Left ventricle myocardium inferior (tissue), 1 donor: Measurements from ENCODE around the gene SRMS. TPM values are rescaled to one million over a fixed set of nuclear protein-coding genes. Genes with fewer than 3 reads are reported as not detected.
"Not testable (repeated sequence)": the region's sequence is repeated elsewhere in the genome, so short reads cannot be mapped to it uniquely, and the experiment has no call there.

Source experiments
- DNase-seq: peaks from one replicate; pipeline ENCODE4 v3.0.0-alpha.2; 2020
- H3K27ac ChIP-seq: fragments of 200-600 bp; replicated peaks from 2 replicates; pipeline ENCODE4 v1.8.0; 2021
- H3K27me3 ChIP-seq: fragments of 200-600 bp; 2 replicates; pipeline ENCODE4 v1.8.0; 2021; ENCODE audit warnings: low read depth
- H3K36me3 ChIP-seq: fragments of 200-600 bp; 2 replicates; pipeline ENCODE4 v1.8.0; 2021
- H3K4me1 ChIP-seq: fragments of 200-600 bp; 2 replicates; pipeline ENCODE4 v1.8.0; 2021
- H3K4me3 ChIP-seq: fragments of 200-600 bp; 2 replicates; pipeline ENCODE4 v1.8.0; 2021; ENCODE audit warnings: mild to moderate bottlenecking, moderate library complexity
- H3K9me3 ChIP-seq: fragments of 200-600 bp; replicated peaks from 2 replicates; pipeline ENCODE4 v1.8.0; 2021
- CTCF ChIP-seq: fragments of 200-600 bp; IDR thresholded peaks from 2 replicates; pipeline ENCODE4 v1.8.0; 2021; ENCODE audit warnings: antibody characterized with exemption, mild to moderate bottlenecking, borderline replicate concordance
- intact Hi-C: fragments of 100-400 bp; cut with micrococcal nuclease; formaldehyde crosslinking; loops from one replicate; pipeline ENCODE4 v1.11.0; 2022
- total RNA-seq: library from RNA; stranded (reverse); fragmentation: NEBNext Ultra II Directional; extraction: Animal tissue kit (Norgen Biotek cat#: 25700); gene quantifications from one replicate; pipeline ENCODE4 v1.2.1, GENCODE V29; 2021
- donor health status: DM: no; HTN: yes; CAD: no; lungs with severe emphysema.

SRMS gene
- total RNA-seq, 1 donor from 2014 or later = not detected

- TF ChIP-seq CTCF = peak; percentile 57
- H3K36me3 ChIP-seq = peaks cover 15% of the 10 kb centered on the region
- peak; percentile 70 for DNase-seq
- peak overlapping the region; percentile 97 for H3K27ac ChIP-seq
- peaks cover 46% of the 10 kb centered on the region for H3K4me1 ChIP-seq
- intact Hi-C loops = no loop called here
- H3K4me3 ChIP-seq = peak overlapping the region; percentile 91
- no peaks in the 10 kb centered on the region for H3K9me3 ChIP-seq
- no peaks in the 10 kb centered on the region for H3K27me3 ChIP-seq
Observed at GRCh38 chr20:63519668-63520503, 27.7 kb downstream of the SRMS start.

- peak overlapping the region; percentile 97 for H3K27ac ChIP-seq
- peak overlapping the region; percentile 91 for H3K4me3 ChIP-seq
Observed at GRCh38 chr20:63518946-63519667, 28.4 kb downstream of the SRMS start.

GRCh38 chr20:63518351-63518861, 29.1 kb downstream of the SRMS start:
- no peaks in the 10 kb centered on the region for H3K27me3 ChIP-seq
- no peak overlapping the region for H3K4me3 ChIP-seq
- intact Hi-C loops = no loop called here
- DNase-seq = no peak
- no peak for TF ChIP-seq CTCF
- peaks cover 46% of the 10 kb centered on the region for H3K4me1 ChIP-seq
- H3K27ac ChIP-seq = no peak overlapping the region
- no peaks in the 10 kb centered on the region for H3K9me3 ChIP-seq
- H3K36me3 ChIP-seq = peaks cover 13% of the 10 kb centered on the region

More at GRCh38 chr20:63518946-63519667, 28.4 kb downstream of the SRMS start:
- no peak for DNase-seq
- no peaks in the 10 kb centered on the region for H3K9me3 ChIP-seq
- H3K36me3 ChIP-seq = peaks cover 15% of the 10 kb centered on the region
- peaks cover 46% of the 10 kb centered on the region for H3K4me1 ChIP-seq
- intact Hi-C loops = no loop called here
- TF ChIP-seq CTCF = no peak
- H3K27me3 ChIP-seq = no peaks in the 10 kb centered on the region

- Histone ChIP-seq H3K27ac (no peak overlapping the region), H3K4me3 (no peak overlapping the region), H3K4me1 (peaks cover 38% of the 10 kb centered on the region), H3K36me3 (peaks cover 7% of the 10 kb centered on the region), H3K27me3 (no peaks in the 10 kb centered on the region), H3K9me3 (no peaks in the 10 kb centered on the region)
- DNase-seq = no peak
- TF ChIP-seq CTCF = no peak
- intact Hi-C loops = no loop called here
Observed at GRCh38 chr20:63517376-63518309, 29.9 kb downstream of the SRMS start.

GRCh38 chr20:63514520-63514919, 33.0 kb downstream of the SRMS start:
- H3K27ac ChIP-seq, DNase-seq, H3K27me3 ChIP-seq, intact Hi-C loops, H3K36me3 ChIP-seq, H3K9me3 ChIP-seq, H3K4me3 ChIP-seq: not testable (repeated sequence)
- peaks cover 14% of the 10 kb centered on the region for H3K4me1 ChIP-seq
